GM21528 (cell line): ENCODE results near the gene ADRA2C.

Source experiments
- ATAC-seq: cut with Tn5 transposase; IDR thresholded peaks from one replicate; pipeline ENCODE4 v1.9.1; 2021; ENCODE audit warnings: mild to moderate bottlenecking, moderate library complexity; ENCODE audit not compliant: unreplicated experiment, low FRiP score

ADRA2C gene

GRCh38 chr4:3766036-3766784 lies at the start of gene ADRA2C:
Gene ADRA2C, plus strand, starts transcription at chr4:3766385. Its CDS starts 222 bp downstream, at chr4:3766607.
- no peak for ATAC-seq

- no peak for ATAC-seq
Measured at GRCh38 chr4:3716631-3717235, 49.5 kb upstream of the ADRA2C start.

GRCh38 chr4:3717241-3717640 lies 48.9 kb upstream of the ADRA2C start:
- no peak for ATAC-seq

DNA sequence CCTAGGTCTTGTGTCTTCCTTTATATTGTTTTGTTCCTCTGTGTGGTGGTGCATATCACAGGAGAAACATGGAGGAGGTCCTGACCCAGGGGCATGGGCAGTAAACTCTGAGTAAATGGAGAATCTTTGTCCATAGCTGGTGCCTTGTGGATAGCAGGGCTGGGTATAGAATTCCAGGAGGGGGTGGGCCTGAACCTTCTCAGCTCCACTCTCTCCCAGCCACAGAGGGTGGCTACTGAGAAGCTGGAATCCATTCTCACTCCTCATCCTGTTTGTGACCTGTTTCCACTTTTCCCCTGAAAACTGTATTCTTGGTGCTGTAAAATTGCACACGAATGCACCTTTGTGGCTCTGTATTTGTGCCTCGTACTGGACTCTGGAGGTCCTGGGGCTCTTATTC lies 47.7 kb upstream of the ADRA2C start:
- no peak for ATAC-seq

DNA sequence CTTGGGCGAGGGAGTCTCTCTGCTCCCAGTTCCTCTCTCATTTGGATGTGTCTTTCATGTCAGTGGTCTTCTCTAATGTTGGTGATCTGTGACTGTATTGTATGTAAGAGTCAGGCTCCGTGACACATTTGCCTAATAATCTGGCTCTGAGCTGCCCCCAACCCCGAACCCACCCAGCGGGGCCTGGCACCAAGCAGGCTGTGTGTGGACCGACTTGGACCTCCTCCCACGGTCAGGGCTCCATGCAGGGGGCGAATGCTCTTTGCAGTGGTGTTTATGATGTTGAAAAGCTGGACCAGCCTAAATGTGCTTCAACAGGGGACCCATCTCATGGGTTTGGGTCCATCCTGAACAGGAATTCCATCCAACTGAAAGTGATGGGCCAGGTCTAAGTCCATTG lies 47.0 kb upstream of the ADRA2C start:
- no peak for ATAC-seq

DNA sequence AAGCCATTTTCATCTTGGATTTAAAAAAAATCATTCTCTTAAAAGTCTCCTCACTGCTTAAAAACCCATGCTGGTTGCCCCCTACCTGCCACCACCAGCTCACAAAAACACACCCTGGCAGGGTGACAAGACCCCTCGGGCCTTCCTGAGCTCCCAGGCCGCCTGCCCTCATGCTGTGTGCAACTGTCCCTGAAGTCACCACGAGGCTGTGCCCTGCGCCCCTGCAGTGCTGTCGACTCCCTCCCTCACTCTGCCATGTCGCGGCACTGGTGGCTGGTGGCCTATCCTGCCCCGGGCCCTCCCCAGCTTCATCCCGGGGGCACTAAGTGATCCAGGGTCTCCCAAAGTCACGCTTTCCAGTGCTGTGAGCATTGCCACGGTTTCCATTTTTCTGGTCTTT lies 46.3 kb upstream of the ADRA2C start:
- ATAC-seq, result no peak

- ATAC-seq, result no peak
Measured at GRCh38 chr4:3720466-3720865, 45.7 kb upstream of the ADRA2C start.

DNA sequence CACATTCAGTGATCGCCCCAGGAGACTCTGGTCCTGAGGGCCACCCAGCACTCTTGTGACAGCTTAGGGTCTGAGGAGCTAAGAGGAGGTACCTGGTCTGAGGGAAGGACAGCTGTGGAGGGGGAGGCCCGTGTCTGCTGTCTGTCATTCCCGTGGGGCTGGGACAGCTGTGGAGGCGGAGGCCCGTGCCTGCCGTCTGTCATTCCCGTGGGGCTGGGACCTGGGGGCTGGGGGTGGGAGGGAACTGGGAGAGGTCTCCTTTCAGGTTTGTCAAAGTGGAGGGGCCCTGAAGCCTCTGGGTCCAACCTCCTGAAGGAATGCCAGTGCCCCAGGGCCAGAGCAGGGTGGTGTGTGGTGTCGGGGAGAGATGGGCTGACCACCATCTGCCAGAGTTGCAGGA lies 45.0 kb upstream of the ADRA2C start:
- no peak for ATAC-seq

GRCh38 chr4:3721627-3722026 lies 44.6 kb upstream of the ADRA2C start:
- ATAC-seq, result no peak

GRCh38 chr4:3722446-3723231 lies 43.5 kb upstream of the ADRA2C start:
- ATAC-seq, result no peak

DNA sequence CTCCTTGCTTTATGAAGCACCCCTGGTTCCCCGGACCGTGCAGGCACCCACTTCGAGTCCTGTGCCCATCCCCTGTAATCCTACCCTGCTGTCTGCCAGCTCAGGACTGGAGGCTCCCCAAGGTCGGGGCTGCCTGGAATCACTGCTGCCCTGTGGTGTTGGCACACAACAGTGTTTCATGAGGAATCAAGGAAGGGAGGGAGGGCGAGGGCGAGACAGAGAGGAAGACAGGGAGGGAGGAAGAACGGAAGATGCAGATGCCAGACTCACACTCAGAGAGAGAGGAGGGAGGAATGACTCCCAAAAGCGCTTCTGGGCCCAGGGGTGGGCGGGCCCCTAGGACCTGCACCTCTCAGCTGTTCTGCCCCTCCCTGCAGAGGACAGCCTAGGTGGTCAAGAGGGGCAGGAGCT lies 42.9 kb upstream of the ADRA2C start:
- no peak for ATAC-seq

DNA sequence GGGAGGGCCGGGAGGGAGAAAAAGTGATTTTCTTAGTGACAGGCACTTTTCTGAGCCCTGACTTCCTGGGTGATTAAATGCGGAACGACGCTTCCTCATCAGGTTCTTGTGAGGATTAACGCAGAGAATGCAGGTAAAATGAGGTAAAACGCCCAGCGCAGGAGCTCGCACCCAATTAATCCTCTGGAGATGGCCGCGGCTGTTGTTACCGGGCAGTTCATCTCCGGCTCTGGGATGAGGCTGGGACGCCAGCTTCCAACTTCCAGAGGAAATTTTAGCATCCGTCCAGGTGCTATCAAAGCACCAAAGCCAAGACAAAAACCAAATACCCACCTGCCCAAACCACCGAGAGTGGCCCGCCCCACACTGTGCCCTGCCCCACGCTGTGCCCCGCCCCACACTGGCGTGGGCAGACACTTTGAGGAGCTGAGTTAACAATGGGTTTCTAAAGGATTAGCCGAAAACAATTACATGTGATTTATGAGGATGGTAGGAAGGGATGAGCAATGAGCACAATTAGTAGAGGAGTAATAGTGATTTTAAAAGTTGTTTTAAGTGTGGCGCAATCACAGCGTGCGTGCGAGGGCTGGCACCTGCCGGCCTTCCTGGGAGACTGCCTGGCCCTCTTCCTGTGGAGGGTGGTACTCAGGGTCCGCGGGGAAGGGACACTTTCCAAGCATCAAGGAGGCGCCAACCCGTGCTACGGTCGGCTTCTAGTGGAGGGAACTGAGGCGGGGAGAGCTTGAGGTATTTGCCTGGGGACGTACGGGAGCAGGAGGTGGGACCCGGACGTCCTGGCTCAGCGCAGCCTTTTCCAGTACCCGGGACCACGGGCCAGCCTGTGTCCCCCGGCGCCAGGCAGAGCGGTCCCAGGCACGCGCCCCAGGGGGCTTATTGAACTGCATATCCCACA lies 41.6 kb upstream of the ADRA2C start:
- ATAC-seq, result no peak

DNA sequence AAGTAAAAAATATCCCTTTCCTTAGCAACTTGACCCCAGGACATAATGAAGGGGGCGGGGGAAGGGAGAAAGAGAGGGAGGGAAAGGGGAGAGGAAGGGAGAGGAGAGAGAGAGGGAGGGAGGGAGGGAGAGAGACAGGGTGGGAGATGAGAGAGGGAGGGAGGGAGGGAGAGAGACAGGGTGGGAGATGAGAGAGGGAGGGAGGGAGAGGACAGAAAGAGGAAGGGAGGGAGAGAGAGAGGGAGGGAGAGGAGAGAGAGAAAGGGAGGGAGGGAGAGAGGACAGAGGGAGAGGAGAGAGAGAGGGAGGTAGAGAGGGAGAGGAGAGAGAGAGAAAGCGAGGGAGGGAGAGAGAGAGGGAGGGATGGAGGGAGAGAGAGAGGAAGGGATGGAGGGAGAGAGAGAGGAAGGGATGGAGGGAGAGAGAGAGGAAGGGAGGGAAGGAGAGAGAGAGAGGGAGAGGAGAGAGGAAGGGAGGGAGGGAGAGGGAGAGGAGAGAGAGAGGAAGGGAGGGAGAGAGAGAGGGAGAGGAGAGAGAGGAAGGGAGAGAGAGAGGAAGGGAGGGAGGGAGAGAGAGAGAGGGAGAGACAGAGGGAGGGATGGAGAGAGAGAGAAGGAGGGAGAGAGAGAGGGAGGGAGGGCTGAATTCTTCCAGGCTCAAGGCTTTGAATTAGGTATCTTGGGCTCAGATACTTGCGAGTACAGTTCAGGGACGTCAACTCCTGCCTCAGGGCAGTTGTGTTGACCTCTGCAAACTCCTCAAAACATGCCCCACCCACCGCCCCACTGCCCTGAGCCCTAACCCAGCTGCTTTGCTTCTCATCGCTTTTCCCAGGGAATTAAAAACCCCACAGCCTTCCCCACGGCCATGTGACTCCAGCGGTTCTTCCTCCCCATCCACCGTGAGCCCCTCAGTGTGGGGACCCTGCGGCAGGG lies 40.0 kb upstream of the ADRA2C start:
- no peak for ATAC-seq

DNA sequence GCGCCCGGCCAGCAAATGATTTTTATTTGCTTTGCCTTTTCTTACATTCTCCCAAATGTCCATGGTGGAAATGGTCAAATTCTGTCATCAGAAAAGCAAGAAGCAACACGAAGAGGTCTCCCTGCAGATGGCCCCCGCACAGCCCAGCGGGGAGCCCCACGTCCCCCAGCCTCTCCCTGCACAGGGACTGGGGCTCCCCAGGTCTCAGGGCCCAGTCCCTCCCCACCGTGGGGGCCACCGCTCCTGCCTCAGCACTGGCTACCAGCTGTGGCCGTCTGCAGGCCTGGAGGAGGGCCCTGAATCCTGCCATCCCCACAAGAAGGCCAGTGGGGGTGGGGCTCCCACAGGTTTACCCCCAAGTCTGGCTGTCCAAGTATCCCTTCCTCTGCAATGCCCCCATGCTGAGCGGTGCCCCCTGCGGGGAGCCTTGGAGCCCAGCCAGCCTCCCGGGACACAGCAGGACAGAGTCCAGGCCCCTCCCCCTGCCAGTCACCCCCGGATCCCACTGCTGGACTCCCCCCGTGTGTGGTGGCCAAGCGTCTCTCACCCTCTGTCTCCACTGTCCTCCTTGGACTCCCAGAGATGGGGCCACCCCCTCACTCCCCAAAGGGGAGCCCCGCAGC lies 38.2 kb upstream of the ADRA2C start:
- no peak for ATAC-seq

DNA sequence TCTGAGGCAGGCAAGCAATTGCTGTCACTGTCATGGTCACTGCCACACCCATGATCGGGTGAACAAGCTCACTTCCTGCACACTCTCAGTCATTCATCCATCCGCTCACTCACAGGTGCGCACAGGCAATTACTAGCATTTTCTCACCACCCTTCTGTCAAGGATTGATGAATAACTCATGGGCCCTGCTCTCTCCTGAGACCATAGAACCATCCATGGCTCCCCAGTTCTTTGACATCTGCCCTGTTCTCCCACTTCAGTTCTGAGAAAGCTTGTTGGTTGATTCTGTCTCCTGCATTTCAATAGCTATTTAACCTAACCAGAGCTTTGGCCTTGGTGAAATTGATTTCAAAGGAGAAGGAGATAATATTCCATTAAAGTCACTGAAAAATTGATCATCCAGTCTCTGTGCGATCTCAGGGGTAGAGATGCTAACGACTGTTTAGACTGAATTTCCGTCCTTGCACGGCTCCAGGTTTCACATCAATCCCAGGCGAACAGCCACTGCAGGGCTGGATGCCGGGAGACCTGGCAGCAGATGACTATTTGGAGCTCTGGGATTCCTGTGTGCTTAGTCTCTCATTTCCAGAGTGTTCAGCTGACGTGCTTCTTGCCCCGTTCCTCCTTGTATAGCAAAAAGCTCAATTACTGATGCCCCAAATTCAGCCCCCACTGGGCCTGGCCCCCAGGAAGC lies 36.9 kb upstream of the ADRA2C start:
- ATAC-seq, result no peak

GRCh38 chr4:3729882-3730226 lies 36.3 kb upstream of the ADRA2C start:
- no peak for ATAC-seq

DNA sequence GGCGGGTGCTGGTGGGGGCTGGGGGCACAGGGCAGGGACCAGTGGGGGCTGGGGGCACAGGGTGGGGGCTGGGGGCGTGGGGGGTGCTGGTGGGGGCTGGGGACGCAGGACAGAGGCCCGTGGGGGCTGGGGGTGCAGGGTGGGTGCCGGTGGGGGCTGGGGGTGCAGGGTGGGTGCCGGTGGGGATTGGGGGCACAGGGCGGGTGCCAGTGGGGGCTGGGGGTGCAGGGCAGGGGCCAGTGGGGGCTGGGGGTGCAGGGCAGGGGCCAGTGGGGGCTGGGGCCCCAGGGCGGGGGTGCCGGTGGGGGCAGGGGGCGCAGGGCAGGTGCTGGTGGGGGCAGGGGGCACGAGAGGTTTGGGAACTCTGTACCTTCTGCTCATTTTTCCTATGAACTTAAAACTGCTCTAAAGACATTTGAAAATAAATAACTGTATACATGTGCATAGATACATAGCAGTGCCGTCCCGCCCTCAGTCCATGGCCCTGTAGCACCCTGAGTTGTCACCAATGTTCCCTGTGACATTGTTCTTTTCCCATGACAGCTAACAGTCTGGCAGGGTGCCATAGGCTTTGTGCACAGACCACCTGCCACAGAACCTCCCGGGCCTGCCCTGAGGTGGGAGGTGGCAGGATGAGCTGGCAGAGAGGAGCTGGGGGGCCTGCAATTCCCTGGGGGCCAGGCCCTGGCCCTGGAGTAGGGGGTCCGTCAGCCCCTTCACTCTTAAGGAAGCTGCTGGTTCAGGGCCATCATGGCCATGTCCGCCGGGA lies 35.6 kb upstream of the ADRA2C start:
- ATAC-seq, result no peak
